ENCODE results near the gene CIBAR2.

The CIBAR2 gene

DNA sequence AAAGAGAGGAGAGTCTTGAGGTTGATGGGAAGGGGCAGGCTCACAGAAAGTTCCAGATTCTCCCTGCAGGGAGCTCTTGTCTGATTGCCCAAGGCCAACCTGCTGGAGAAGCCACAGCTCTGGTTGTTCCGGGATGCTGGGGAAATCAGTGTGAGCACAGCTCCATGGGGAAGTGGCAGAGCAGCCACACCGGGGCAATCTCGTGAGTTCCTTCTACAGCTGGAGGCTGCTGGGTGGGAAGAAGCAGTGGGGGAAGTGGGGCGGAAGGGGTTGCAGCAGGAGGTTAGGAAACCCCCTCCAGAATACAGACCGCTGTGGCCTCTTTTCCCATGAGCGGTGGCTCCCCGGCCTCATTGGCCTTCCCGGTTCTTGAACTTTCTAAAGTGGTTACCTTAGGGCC lies 50.7 kb downstream of the CIBAR2 start:
- TF ChIP-seq TAF1 (IDR thresholded peaks at IDR 0.05; ENCODE audit: borderline replicate concordance, insufficient read depth, low read length) = no peak
- TF ChIP-seq POLR2AphosphoS5 (IDR thresholded peaks at IDR 0.05; ENCODE audit: low read depth, low read length) = no peak
- TF ChIP-seq SIN3A (IDR thresholded peaks at IDR 0.05; ENCODE audit: borderline replicate concordance, insufficient read depth, low read length) = no peak
- TF ChIP-seq, protein P1, sequence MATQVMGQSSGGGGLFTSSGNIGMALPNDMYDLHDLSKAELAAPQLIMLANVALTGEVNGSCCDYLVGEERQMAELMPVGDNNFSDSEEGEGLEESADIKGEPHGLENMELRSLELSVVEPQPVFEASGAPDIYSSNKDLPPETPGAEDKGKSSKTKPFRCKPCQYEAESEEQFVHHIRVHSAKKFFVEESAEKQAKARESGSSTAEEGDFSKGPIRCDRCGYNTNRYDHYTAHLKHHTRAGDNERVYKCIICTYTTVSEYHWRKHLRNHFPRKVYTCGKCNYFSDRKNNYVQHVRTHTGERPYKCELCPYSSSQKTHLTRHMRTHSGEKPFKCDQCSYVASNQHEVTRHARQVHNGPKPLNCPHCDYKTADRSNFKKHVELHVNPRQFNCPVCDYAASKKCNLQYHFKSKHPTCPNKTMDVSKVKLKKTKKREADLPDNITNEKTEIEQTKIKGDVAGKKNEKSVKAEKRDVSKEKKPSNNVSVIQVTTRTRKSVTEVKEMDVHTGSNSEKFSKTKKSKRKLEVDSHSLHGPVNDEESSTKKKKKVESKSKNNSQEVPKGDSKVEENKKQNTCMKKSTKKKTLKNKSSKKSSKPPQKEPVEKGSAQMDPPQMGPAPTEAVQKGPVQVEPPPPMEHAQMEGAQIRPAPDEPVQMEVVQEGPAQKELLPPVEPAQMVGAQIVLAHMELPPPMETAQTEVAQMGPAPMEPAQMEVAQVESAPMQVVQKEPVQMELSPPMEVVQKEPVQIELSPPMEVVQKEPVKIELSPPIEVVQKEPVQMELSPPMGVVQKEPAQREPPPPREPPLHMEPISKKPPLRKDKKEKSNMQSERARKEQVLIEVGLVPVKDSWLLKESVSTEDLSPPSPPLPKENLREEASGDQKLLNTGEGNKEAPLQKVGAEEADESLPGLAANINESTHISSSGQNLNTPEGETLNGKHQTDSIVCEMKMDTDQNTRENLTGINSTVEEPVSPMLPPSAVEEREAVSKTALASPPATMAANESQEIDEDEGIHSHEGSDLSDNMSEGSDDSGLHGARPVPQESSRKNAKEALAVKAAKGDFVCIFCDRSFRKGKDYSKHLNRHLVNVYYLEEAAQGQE (IDR thresholded peaks at IDR 0.05; ENCODE audit: insufficient read depth in 1 of 2, low read depth in 2 of 2, low read length in 2 of 2) = no peak
- TF ChIP-seq FOXP2 (optimal IDR thresholded peaks at IDR 0.05; ENCODE audit: borderline replicate concordance, extremely low read depth, extremely low read length, insufficient read depth) = no peak

DNA sequence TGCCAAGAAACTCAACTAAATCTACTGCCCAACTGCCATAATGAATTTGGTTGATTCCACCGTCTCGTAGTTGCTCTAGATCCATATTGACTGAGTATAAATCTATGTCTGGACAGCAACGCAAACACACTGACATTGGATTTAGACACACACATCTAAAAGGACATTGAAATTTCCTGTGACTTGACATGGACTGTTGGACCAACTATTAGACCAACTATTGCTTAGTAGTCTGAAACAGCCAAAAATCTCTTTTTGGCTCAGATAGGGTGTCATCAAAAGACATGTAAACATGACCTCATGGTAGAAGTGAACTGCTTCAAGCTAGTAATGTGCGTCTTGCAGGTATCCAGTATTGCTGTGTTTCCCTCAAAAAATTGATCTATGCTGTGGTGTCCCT lies 53.4 kb downstream of the CIBAR2 start:
- TF ChIP-seq FOXP2 (optimal IDR thresholded peaks at IDR 0.05; ENCODE audit: borderline replicate concordance, extremely low read depth, extremely low read length, insufficient read depth) (no peak), SIN3A (IDR thresholded peaks at IDR 0.05; ENCODE audit: borderline replicate concordance, insufficient read depth, low read length) (no peak), TAF1 (IDR thresholded peaks at IDR 0.05; ENCODE audit: borderline replicate concordance, insufficient read depth, low read length) (no peak), POLR2AphosphoS5 (IDR thresholded peaks at IDR 0.05; ENCODE audit: low read depth, low read length) (no peak)
- TF ChIP-seq, protein P1 (IDR thresholded peaks at IDR 0.05; ENCODE audit: insufficient read depth in 1 of 2, low read depth in 2 of 2, low read length in 2 of 2) = no peak

DNA sequence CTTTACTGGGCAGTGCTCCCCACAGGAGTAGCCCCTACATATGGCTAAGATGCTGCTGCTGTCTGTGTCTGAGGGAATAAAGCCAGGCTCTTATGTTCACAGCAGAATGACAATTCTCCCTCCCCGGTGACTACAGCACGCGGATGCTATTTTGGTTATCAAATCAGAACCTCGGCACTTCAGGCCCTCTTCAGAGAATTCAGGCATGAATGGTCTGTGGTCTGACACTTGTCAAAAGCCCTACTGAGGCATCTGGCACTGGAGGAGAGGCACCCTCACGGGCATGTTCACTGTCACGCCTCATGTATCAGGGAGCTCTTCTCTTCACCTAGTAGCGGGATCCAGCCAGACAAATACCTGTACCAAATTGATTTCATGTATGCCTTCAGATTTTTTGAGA lies 54.3 kb downstream of the CIBAR2 start:
- no peak for TF ChIP-seq POLR2AphosphoS5 (IDR thresholded peaks at IDR 0.05; ENCODE audit: low read depth, low read length)
- TF ChIP-seq TAF1 (IDR thresholded peaks at IDR 0.05; ENCODE audit: borderline replicate concordance, insufficient read depth, low read length) = no peak
- TF ChIP-seq SIN3A (IDR thresholded peaks at IDR 0.05; ENCODE audit: borderline replicate concordance, insufficient read depth, low read length) = no peak
- TF ChIP-seq, protein P1 (IDR thresholded peaks at IDR 0.05; ENCODE audit: insufficient read depth in 1 of 2, low read depth in 2 of 2, low read length in 2 of 2) = no peak
- no peak for TF ChIP-seq FOXP2 (optimal IDR thresholded peaks at IDR 0.05; ENCODE audit: borderline replicate concordance, extremely low read depth, extremely low read length, insufficient read depth)

- no peak for TF ChIP-seq SIN3A (IDR thresholded peaks at IDR 0.05; ENCODE audit: borderline replicate concordance, insufficient read depth, low read length)
- TF ChIP-seq POLR2AphosphoS5 (IDR thresholded peaks at IDR 0.05; ENCODE audit: low read depth, low read length) = no peak
- TF ChIP-seq, protein P1 (IDR thresholded peaks at IDR 0.05; ENCODE audit: insufficient read depth in 1 of 2, low read depth in 2 of 2, low read length in 2 of 2) = no peak
- no peak for TF ChIP-seq FOXP2 (optimal IDR thresholded peaks at IDR 0.05; ENCODE audit: borderline replicate concordance, extremely low read depth, extremely low read length, insufficient read depth)
- TF ChIP-seq TAF1 (IDR thresholded peaks at IDR 0.05; ENCODE audit: borderline replicate concordance, insufficient read depth, low read length) = no peak
These were observed 54.9 kb downstream of the CIBAR2 start for GRCh38 chr16:85057212-85057889.
